HG03103 (cell line): ENCODE data around the gene GALNT11.

Experiments used
- ATAC-seq: cut with Tn5 transposase; IDR thresholded peaks from one replicate; pipeline ENCODE4 v1.9.1; 2021; ENCODE audit warnings: low read depth; ENCODE audit not compliant: unreplicated experiment

GALNT11 gene

GRCh38 chr7:152144557-152145245 is 119.2 kb downstream of the GALNT11 start:
- no peak for ATAC-seq

- ATAC-seq: no peak
These were observed 120.5 kb downstream of the GALNT11 start for GRCh38 chr7:152145853-152146466.

DNA sequence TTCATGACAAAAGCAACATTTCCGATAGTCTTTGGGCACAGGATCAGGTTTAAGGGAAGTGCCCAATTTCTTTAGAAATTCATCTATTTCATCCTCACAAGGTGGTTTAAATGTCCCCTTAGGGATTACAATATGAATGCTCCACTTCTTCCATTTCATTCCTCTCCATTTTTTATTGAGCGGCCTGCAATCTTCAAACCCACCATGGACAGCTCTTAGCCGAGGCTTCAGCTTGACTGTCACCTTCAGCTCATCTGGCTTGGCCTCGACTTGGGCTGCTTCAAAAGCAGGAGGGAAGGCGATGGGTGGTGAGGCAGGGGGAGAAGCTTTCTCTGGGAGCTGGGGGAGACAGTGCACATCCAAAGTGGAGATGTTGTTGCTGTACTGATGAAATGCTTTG is 123.2 kb downstream of the GALNT11 start:
- ATAC-seq: no peak

GRCh38 chr7:152149363-152149762 is 123.9 kb downstream of the GALNT11 start:
- no peak for ATAC-seq

- ATAC-seq: no peak
These were observed 126.8 kb downstream of the GALNT11 start for GRCh38 chr7:152152267-152152666.

DNA sequence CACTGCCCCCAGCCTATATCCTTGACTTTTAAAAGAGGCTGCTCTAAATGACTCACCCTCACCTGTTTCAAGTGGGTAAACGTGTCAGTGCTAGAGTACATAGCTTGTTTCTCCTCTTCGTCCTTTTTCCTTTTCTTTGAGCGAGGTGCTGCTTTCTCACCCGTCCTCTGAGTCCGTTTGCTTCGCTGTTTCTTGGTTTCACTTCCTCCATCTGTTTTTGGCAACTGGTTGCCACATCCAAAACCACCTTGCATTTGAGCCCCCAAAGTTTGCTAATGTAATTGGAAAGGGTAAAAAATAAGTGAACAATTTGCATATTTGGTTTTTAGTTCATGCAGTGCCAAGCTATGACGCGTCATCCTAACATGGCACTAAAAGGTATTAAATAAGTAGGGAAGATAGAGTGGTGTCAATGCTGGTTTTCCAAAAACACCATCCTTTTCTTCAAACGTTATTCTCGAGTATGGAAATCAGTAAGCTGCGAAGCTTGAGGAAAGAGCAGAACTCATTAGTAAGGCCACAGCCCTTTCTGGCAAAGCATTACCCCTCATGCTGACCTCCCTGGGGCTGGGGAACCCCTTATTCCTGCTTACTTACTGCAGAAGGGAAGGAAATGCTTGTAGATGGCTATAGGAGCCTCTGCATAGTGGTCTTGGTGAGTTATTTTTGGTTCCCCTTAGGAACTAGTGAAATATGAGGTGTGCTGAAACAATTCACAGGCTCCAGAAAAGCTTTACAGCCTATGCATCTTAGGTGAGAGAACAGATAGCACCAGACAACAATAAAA is 133.5 kb downstream of the GALNT11 start:
- peak; percentile 91 for ATAC-seq

- no peak for ATAC-seq
These were observed 135.7 kb downstream of the GALNT11 start for GRCh38 chr7:152161171-152161570.

DNA sequence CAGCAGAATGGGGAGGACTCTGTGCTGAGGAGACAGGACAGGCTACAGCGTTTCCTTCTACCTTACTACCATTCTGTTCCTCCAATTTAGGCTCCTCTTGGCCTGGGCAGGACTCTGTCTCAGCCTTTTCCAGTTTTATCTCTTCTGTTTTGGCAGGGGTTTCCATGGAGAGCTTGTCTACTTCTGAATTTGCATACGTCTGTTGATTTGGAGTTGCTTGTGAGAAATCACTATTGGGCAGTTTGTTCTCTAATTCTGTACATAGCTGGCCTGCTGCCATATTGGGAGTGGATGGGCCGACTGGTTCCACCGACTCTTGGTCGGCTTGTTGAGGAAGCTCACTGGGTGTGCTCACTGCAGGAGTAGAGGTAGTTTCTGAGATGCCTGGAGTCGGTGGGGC is 136.8 kb downstream of the GALNT11 start:
- no peak for ATAC-seq
